K562 (cell line): Measurements from ENCODE around the gene ARSI.

ENCODE experiments used
- BMI1 ChIP-seq: fragments of 150-350 bp; IDR thresholded peaks from 2 replicates; pipeline ENCODE4 v1.6.1; 2014; ENCODE audit warnings: low read length
- SAP30 ChIP-seq: fragments of 200-600 bp; sonication (generic); IDR thresholded peaks from 2 replicates; pipeline ENCODE4 v1.6.1; 2012; ENCODE audit warnings: borderline replicate concordance, low read depth, mild to moderate bottlenecking, moderate library complexity, low read length, control low read depth, inconsistent platforms; ENCODE audit not compliant: insufficient read depth, poor library complexity, severe bottlenecking
- TF ChIP-seq, protein P1 (sequence below): fragments of 150-350 bp; IDR thresholded peaks from 2 replicates; pipeline ENCODE4 v1.6.1; 2014; ENCODE audit warnings: low read depth, mild to moderate bottlenecking, low read length, borderline replicate concordance
- TF ChIP-seq, protein P2 (sequence below), 3 experiments: IDR thresholded peaks in 2 of 3; conservative IDR thresholded peaks in 1 of 3; 2 replicates each; pipeline ENCODE4 v1.5.1; 2011 to 2012; ENCODE audit warnings: low read length in 3 of 3, mild to moderate bottlenecking in 3 of 3, control low read depth in 2 of 3, improper control_type of control experiment in 1 of 3, inconsistent platforms in 1 of 3, low read depth in 1 of 3, mixed read lengths in 1 of 3, moderate library complexity in 1 of 3; ENCODE audit not compliant: insufficient read depth in 2 of 3

DNA sequence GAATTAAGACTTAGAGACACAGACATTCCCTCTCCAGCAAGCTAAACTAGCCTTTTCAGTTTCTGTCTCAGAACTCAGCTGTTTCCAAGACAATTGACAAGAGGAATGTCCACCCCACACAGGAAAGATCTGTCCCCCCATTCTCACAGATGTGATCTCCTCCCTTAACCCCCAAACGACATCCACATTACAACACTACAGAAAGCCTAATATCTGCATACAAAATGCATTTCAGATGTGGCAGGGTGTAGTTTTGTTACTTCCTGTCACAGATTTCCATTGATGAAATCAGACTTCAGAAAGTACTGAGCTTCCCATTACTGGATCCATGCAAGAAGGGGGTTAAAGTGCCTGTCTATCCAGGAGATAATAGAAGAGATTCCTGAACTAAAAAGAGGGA lies 2.9 kb upstream of the ARSI start:
- TF ChIP-seq, protein P1, sequence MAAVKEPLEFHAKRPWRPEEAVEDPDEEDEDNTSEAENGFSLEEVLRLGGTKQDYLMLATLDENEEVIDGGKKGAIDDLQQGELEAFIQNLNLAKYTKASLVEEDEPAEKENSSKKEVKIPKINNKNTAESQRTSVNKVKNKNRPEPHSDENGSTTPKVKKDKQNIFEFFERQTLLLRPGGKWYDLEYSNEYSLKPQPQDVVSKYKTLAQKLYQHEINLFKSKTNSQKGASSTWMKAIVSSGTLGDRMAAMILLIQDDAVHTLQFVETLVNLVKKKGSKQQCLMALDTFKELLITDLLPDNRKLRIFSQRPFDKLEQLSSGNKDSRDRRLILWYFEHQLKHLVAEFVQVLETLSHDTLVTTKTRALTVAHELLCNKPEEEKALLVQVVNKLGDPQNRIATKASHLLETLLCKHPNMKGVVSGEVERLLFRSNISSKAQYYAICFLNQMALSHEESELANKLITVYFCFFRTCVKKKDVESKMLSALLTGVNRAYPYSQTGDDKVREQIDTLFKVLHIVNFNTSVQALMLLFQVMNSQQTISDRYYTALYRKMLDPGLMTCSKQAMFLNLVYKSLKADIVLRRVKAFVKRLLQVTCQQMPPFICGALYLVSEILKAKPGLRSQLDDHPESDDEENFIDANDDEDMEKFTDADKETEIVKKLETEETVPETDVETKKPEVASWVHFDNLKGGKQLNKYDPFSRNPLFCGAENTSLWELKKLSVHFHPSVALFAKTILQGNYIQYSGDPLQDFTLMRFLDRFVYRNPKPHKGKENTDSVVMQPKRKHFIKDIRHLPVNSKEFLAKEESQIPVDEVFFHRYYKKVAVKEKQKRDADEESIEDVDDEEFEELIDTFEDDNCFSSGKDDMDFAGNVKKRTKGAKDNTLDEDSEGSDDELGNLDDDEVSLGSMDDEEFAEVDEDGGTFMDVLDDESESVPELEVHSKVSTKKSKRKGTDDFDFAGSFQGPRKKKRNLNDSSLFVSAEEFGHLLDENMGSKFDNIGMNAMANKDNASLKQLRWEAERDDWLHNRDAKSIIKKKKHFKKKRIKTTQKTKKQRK: no peak
- TF ChIP-seq, protein P2, sequence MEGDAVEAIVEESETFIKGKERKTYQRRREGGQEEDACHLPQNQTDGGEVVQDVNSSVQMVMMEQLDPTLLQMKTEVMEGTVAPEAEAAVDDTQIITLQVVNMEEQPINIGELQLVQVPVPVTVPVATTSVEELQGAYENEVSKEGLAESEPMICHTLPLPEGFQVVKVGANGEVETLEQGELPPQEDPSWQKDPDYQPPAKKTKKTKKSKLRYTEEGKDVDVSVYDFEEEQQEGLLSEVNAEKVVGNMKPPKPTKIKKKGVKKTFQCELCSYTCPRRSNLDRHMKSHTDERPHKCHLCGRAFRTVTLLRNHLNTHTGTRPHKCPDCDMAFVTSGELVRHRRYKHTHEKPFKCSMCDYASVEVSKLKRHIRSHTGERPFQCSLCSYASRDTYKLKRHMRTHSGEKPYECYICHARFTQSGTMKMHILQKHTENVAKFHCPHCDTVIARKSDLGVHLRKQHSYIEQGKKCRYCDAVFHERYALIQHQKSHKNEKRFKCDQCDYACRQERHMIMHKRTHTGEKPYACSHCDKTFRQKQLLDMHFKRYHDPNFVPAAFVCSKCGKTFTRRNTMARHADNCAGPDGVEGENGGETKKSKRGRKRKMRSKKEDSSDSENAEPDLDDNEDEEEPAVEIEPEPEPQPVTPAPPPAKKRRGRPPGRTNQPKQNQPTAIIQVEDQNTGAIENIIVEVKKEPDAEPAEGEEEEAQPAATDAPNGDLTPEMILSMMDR (IDR thresholded peaks at IDR 0.05 in 2 of 3, conservative IDR thresholded peaks at IDR 0.05 in 1 of 3; ENCODE audit: insufficient read depth in 2 of 3, low read depth in 1 of 3, low read length in 3 of 3): no peak
- no peak for TF ChIP-seq BMI1
- TF ChIP-seq SAP30: no peak
